HG02852 (cell line): Measurements from ENCODE around the gene SLC37A2.
"Not testable (repeated sequence)": the region's sequence is repeated elsewhere in the genome, so short reads cannot be mapped to it uniquely, and the experiment has no call there.

Experiments
- ATAC-seq: cut with Tn5 transposase; IDR thresholded peaks from one replicate; pipeline ENCODE4 v1.9.1; 2021; ENCODE audit warnings: mild to moderate bottlenecking, moderate library complexity; ENCODE audit not compliant: unreplicated experiment

SLC37A2 gene

GRCh38 chr11:125083312-125084056 lies 20.4 kb downstream of the SLC37A2 start:
- ATAC-seq = no peak

- no peak for ATAC-seq
These were observed 20.9 kb downstream of the SLC37A2 start for GRCh38 chr11:125084057-125084416.

GRCh38 chr11:125084761-125085231 lies 21.7 kb downstream of the SLC37A2 start:
- no peak for ATAC-seq

- no peak for ATAC-seq
These were observed 22.4 kb downstream of the SLC37A2 start for GRCh38 chr11:125085301-125086081.

- ATAC-seq = no peak
These were observed 23.7 kb downstream of the SLC37A2 start for GRCh38 chr11:125086633-125087296.

- ATAC-seq = no peak
These were observed 25.0 kb downstream of the SLC37A2 start for GRCh38 chr11:125088123-125088522.

- ATAC-seq = no peak
These were observed 25.7 kb downstream of the SLC37A2 start for GRCh38 chr11:125088576-125089455.

- not testable (repeated sequence) for ATAC-seq
These were observed 26.4 kb downstream of the SLC37A2 start for GRCh38 chr11:125089481-125089880.

GRCh38 chr11:125090151-125090550 lies 27.0 kb downstream of the SLC37A2 start:
- ATAC-seq = not testable (repeated sequence)

GRCh38 chr11:125090816-125091215 lies 27.7 kb downstream of the SLC37A2 start:
- no peak for ATAC-seq

GRCh38 chr11:125091247-125091876 lies 28.3 kb downstream of the SLC37A2 start:
- ATAC-seq = no peak

GRCh38 chr11:125091877-125092664 lies 29.0 kb downstream of the SLC37A2 start:
- no peak for ATAC-seq

GRCh38 chr11:125092669-125093068 lies 29.6 kb downstream of the SLC37A2 start:
- no peak for ATAC-seq

GRCh38 chr11:125093502-125093901 lies 30.4 kb downstream of the SLC37A2 start:
- no peak for ATAC-seq

- ATAC-seq = no peak
These were observed 31.6 kb downstream of the SLC37A2 start for GRCh38 chr11:125094731-125095130.

- ATAC-seq = no peak
These were observed 37.0 kb downstream of the SLC37A2 start for GRCh38 chr11:125100136-125100535.

GRCh38 chr11:125101596-125101995 lies 38.5 kb downstream of the SLC37A2 start:
- no peak for ATAC-seq

GRCh38 chr11:125102025-125102424 lies 38.9 kb downstream of the SLC37A2 start:
- no peak for ATAC-seq

- ATAC-seq = no peak
These were observed 39.4 kb downstream of the SLC37A2 start for GRCh38 chr11:125102510-125102909.
